GM12864 (cell line): ENCODE measurements around the gene ATP6V0D1.
"Not testable (repeated sequence)": the region's sequence is repeated elsewhere in the genome, so short reads cannot be mapped to it uniquely, and the experiment has no call there.

ENCODE experiments used
- DNase-seq: peaks from one replicate; pipeline ENCODE4 v3.0.0-alpha.2; 2011; ENCODE audit warnings: low read depth
- H3K4me3 ChIP-seq: 2 replicates; pipeline ENCODE4 v1.5.1; 2011; ENCODE audit warnings: mild to moderate bottlenecking, low read depth, low read length, control low read depth
- TF ChIP-seq, protein P1 (sequence below): IDR thresholded peaks from 2 replicates; pipeline ENCODE4 v1.5.1; 2011; ENCODE audit warnings: low read depth, mild to moderate bottlenecking, moderate library complexity, low read length, control low read depth, inconsistent platforms; ENCODE audit errors: missing control alignments

ATP6V0D1 gene

DNA sequence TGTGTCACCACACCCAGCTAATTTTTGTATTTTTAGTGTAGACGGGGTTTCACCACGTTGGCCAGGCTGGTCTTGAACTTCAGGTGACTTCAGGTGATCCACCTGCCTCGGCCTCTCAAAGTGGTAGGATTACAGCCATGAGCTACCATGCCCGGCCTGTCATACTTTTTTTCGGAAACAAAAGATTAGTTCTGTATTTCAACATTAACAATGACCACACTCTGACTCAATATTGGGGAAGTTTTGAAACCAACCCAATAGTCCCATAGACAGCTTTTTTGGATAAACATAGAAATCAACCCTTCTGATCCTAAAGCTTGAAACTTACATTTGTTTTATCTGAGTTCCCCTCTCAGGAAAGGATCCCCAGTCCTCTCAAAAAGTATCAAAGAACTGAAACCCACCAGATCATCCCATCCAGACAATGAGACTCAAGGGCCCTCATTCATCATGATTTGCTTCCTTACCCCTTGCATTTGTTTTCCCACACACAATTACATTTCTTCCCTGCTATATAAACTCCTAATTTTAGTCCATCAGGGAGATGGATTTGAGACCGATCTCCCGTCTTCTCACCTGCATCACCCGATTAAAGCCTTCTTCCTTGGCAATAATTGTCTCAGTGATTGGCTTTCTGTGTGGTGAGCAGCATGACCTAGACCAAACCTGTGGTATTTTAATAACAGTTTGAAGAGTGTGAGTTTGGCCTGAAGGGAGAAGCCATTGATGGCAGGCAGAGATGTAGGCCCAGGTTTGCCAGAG is 9.6 kb upstream of the ATP6V0D1 start:
- TF ChIP-seq, protein P1, sequence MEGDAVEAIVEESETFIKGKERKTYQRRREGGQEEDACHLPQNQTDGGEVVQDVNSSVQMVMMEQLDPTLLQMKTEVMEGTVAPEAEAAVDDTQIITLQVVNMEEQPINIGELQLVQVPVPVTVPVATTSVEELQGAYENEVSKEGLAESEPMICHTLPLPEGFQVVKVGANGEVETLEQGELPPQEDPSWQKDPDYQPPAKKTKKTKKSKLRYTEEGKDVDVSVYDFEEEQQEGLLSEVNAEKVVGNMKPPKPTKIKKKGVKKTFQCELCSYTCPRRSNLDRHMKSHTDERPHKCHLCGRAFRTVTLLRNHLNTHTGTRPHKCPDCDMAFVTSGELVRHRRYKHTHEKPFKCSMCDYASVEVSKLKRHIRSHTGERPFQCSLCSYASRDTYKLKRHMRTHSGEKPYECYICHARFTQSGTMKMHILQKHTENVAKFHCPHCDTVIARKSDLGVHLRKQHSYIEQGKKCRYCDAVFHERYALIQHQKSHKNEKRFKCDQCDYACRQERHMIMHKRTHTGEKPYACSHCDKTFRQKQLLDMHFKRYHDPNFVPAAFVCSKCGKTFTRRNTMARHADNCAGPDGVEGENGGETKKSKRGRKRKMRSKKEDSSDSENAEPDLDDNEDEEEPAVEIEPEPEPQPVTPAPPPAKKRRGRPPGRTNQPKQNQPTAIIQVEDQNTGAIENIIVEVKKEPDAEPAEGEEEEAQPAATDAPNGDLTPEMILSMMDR: no peak
- no peak for DNase-seq
- H3K4me3 ChIP-seq: no peak overlapping the region

DNA sequence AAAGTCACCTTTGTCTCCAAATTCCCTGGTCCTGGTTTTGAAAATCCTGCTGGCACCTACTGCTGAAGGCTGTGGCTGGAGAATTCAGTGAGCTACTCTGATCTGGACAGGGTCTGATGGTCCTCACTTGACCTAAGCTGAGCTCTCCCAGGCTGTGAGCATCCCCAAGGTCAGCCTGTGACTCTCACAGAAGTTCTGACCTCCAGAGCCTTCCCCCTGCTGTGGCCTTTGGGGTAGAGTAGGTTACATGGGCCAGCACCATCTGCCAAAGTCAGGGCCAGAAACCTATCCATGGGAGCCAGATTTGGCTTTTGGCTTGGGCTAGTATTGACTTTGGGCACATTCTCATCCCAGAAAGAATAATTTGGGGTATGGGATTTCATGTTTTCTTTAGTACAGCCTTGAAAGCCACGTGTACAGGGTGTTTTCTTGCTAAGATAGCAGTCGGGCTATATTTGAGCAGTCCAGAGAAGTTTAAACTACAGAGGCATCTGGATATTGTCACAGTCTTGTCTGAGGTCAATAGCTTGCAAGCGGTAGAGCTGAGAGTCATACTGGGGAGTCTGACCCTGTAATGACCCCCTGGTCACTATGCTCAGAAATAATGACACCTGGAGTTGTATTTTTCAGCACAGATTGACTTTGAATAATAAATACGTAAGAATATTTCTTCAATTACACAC is 8.6 kb upstream of the ATP6V0D1 start:
- no peak for DNase-seq
- TF ChIP-seq, protein P1: no peak
- no peak overlapping the region for H3K4me3 ChIP-seq

DNA sequence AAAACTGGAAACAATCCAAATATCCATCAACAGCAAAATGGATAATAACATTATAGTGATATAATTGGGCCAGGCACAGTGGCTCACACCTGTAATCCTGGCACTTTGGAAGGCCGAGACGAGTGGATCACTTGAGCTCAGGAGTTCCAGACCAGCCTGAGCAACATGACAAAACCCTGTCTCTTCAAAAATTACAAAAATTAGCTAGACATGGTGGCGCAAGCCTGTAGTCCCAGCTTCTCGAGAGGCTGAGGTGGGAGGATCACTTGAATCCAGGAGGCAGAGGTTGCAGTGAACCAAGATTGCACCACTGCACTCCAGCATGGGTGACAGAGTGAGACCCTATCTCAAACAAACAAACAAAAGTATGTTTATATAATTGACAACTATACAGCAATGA is 6.6 kb upstream of the ATP6V0D1 start:
- not testable (repeated sequence) for H3K4me3 ChIP-seq, DNase-seq

DNA sequence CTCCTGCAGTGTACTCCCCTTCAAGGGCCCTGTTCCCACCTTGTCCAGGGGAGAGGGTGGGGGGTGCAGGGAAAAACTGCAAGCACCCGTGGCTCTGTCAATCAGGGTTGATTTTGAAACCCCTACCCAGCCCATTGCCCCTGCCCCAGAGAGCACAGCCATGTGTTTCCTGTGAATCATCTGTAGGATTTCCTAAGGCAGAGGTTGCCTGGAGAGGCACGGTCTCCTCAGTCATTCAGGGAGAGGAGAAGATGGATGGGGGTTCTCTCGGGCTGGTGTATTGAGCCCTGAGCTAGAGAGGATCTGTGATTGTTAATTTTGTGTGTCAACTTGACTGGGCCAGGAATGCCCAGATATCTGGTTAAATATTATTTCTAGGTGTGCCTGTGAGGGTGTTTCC is 5.8 kb upstream of the ATP6V0D1 start:
- no peak overlapping the region for H3K4me3 ChIP-seq
- no peak for DNase-seq
- TF ChIP-seq, protein P1: no peak

DNA sequence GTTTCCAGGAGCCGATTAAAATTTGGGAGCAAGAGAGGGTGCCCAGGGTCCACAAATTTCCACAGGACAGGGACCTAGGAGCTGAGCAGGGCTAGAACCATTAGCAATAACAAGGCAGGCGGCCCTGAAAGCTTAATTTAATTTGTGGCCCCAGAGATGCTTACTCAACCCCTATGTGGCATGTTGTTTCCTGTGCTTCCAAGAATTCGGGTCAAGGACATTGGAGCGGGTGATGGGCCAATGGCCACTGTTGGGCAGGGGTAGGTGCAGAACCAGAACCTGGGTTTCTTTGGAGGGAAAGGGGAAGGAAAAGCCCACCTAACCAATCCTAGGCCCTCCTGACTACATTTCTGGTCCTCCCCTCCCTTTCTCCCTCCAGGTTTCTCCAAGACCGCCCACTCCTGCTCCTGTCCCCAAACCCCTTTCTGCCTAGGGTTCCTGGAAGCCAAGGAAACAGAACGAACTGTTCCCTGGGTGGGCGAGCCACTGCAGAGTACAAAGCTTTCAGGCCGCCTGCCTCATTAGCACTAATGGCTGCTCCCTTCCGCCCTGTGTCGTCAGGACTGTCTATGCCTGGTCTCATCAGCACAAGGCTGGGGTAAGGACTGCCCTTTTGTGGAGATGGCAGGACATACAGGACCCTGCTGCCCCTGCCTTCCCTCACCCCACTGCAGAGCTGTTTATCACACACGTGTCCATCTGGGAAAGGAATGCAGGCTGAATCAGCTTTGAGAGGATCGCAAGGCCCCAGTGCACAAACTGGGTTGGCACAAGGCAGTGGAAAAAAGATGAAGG is 3.0 kb upstream of the ATP6V0D1 start:
- TF ChIP-seq, protein P1: no peak
- no peak overlapping the region for H3K4me3 ChIP-seq
- DNase-seq: no peak

DNA sequence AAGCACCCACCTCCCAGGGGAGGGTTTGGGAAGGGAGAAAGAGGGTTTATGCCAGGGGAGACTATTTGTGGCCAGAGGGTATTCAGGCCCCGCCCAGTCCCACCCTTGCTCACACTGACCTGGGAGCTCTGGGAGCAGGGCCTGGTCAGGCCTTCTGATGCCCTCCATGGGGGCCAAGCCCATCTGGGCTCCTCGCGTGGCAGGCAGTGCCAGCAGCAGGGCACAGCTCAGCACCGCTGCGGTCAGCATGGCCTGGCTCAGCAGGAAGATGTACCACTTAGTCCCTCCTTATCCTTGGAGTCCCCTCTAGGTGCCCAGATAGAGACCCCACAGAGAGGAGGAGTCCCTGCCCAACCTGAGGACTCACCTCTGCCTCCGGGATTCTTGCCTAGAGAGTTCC is 2.2 kb upstream of the ATP6V0D1 start, which contains the start of gene AGRP:
TSS of gene AGRP (minus strand) at position 398 of the 400 bp plus-strand sequence. CDS start at position 249, 149 bp downstream.
- TF ChIP-seq, protein P1: no peak
- no peak for DNase-seq
- H3K4me3 ChIP-seq: peak within 1 kb of the TSS; percentile 83
